HG03571 (cell line): ENCODE results near the gene EIF3CL.
A peak's percentile ranks its signal among the peaks of the same experiment; 100 is the strongest.
"Not testable (repeated sequence)": the region's sequence is repeated elsewhere in the genome, so short reads cannot be mapped to it uniquely, and the experiment has no call there.

ENCODE experiments used
- ATAC-seq: cut with Tn5 transposase; IDR thresholded peaks from one replicate; pipeline ENCODE4 v1.9.1; 2021; ENCODE audit not compliant: unreplicated experiment

EIF3CL gene, protein sequence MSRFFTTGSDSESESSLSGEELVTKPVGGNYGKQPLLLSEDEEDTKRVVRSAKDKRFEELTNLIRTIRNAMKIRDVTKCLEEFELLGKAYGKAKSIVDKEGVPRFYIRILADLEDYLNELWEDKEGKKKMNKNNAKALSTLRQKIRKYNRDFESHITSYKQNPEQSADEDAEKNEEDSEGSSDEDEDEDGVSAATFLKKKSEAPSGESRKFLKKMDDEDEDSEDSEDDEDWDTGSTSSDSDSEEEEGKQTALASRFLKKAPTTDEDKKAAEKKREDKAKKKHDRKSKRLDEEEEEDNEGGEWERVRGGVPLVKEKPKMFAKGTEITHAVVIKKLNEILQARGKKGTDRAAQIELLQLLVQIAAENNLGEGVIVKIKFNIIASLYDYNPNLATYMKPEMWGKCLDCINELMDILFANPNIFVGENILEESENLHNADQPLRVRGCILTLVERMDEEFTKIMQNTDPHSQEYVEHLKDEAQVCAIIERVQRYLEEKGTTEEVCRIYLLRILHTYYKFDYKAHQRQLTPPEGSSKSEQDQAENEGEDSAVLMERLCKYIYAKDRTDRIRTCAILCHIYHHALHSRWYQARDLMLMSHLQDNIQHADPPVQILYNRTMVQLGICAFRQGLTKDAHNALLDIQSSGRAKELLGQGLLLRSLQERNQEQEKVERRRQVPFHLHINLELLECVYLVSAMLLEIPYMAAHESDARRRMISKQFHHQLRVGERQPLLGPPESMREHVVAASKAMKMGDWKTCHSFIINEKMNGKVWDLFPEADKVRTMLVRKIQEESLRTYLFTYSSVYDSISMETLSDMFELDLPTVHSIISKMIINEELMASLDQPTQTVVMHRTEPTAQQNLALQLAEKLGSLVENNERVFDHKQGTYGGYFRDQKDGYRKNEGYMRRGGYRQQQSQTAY

DNA sequence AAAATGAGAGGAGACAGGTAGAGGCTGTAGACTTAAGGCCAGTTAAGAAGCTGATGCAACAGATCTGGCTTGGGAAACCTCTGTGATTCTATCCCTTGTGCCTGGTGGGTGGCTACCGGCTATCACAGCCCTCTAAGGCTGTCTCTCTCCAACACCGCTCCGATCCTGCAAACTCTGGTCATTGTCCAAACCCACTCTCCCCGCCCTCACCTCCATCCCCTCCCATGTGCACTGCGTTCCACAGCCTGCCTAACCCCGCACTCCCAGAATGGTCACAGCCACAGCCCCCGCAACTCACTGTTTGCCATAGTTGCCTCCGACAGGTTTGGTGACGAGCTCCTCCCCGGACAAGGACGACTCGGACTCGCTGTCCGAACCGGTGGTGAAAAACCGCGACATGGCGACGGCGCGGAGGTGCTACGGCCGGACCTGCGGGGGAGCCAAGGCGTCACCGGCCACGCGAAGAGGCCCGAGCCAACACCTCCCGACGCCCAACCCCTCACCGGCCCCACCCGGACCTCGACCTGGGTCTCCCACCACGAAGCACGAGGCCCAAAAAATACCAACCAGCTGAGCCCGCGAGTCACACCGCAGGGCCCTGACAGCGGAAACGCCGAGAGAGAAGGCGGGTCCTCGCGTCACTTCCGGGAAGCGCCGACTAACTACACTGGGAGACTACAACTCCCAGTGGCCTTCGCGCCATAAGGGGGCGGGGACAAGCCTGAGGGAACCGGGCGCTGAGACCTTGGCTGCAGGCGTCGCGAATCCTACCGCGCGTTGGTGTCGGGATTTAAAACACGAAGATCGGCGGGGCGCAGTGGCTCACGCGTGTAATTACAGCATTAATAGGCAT lies at the start of gene EIF3CL:
Gene EIF3CL, minus strand, starts transcription at position 622 of the 853 bp plus-strand sequence. Its CDS starts 223 bp downstream, at position 399.
- peak; percentile 92 for ATAC-seq

DNA sequence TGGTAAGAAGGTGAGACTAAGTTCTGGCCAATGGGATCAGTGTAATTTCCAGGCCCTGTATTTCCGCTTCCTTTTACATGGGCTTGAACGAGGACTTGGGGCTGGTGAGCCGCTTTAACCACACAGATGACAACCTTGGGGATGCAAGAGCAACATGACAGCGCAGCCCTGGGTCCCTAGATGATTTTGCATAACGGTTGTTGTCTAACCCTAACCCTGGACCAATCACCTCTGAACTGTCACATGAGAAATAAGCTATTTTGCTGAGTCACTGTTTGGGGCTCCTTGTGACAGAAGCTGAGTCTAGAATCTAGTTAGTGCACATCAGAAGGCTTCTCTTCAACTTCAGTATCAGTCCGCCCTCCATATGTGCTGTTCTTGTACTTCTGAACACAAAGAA lies 43.4 kb upstream of the EIF3CL start:
- not testable (repeated sequence) for ATAC-seq

DNA sequence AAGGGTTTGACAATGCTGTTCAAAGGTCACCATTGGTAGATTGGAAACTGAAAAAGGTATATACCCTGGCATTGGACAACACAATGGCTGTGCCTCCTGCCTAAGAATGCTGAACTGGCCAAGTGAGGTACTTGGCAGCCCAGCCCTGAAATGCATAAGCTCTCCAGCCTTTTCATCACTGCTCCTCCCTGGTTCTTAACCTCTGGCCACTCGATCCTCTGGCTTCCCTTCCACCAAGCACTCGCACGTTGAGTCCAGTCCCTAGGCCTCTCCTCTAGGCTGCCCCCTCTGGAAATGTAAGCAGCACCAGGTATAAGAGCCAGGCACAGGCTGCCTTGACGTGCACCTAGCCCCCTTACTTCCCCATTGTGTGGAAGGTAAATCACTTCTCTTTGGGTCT lies 42.7 kb upstream of the EIF3CL start:
- not testable (repeated sequence) for ATAC-seq

DNA sequence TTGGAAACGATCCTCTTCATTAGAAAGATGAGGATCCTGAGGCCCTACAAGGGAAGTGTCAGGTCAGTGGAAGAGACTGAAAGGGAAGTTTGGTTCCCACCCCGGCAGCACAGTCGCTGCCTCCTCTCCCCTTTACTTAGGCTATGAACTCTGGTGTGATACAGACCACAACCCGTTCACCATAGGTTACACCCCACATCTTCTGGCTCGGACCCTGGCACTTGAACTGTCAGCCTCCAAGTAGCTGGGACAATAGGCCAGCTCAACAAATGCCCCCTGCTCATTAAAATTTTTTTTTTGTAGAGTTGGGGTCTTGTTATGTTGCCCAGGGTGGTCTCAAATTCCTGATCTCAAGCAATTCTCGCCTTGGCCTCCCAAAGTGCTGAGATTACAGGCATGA lies 40.3 kb upstream of the EIF3CL start:
- not testable (repeated sequence) for ATAC-seq

DNA sequence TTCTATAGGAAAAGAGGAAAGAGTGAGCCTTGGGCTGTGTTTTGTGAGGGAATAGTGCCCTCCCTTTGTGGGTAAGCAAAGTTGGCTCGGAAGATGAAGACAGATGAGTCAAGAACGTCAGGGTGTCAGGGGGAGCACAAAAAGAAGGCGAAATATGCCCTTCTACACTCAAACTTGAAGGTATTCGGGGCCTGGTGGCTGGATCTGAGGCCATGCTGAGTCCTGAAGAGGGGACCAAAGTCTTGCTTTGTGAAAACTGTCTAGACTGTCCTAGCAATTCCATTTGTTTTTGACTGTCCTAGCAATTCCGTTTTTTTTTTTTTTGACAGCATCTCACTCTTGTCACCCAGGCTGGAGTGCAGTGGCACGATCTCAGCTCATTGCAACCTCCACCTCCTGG lies 35.3 kb upstream of the EIF3CL start:
- not testable (repeated sequence) for ATAC-seq

DNA sequence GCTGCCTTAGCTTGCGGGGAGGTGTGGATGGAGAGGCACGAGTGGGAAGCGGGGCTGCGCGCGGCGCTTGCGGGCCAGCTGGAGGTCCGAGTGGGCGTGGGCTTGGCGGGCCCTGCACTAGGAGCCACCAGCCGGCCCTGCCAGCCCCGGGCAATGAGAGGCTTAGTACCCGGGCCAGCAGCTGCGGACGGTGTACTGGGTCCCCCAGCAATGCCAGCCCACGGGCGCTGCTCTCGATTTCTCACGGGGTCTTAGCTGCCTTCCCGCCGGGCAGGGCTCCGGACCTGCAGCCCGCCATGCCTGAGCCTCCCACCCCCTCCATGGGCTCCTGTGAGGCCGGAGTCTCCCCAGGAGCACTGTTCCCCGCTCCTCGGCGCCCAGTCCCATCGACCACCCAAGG lies 31.7 kb upstream of the EIF3CL start:
- not testable (repeated sequence) for ATAC-seq

DNA sequence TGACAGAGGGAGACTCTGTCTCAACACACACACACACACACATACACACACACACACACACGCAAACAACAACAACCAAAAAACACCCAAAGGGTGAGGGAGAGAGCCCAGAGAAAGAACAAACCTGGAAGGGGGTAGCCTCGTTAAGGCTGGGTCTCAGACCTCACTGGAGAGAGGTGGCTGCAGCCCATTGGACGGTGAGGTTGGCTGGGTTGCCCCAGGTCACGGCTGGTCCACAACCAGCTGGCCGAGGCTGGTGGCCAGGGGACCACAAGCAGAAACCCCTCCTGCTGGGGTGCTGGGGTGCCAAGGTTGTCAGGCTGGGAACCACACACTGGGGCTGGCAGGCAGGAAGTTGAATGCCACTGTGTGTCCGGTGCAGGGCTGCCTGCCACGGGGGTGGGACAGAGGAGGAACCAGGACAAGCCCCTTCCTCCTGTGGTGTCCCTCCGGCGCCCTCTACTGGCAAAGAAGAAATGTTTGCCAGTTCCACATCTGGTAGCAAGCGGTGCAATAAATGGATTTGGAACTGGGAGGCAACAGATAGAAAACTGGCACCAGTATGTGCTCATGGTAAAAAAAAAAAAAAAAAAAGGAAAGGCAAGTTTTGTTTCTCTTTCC lies 22.5 kb upstream of the EIF3CL start:
- not testable (repeated sequence) for ATAC-seq

DNA sequence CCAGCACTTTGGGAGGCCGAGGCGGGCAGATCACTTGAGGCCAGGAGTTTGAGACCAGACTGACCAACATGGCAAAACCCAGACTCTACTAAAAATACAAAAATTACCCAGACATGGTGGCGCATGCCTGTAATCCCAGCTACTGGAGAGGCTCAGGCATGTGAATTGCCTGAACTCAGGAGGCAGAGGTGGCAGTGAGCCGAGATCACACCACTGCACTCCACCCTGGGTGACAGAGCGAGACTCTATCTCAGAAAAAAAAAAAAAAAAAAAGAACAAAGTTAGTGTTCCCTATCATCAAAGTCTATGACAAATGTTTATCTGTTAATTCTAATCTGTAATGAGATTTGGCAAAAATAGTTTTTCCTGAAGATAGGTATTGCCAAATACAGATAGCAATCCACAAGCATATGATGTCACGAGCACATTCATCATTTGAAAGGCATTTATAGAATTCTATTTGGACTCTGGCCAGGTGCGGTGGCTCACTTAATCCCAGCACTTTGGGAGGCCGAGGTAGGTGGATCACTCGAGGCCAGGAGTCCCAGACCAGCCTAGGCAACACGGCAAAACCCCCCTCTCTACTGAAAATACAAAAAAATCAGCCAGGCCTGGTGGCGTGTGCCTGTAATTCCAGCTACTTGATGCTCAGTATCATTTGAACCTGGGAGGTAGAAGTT lies 17.6 kb upstream of the EIF3CL start:
- ATAC-seq, result not testable (repeated sequence)

DNA sequence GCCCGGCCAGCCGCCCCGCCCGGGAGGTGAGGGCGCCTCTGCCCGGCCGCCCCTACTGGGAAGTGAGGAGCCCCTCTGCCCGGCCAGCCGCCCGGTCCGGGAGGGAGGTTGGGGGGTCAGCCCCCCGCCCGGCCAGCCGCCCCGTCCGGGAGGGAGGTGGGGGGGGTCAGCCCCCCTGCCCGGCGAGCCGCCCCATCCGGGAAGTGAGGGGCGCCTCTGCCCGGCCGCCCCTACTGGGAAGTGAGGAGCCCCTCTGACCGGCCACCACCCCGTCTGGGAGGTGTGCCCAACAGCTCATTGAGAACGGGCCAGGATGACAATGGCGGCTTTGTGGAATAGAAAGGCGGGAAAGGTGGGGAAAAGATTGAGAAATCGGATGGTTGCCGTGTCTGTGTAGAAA lies 13.4 kb upstream of the EIF3CL start:
- ATAC-seq, result not testable (repeated sequence)

DNA sequence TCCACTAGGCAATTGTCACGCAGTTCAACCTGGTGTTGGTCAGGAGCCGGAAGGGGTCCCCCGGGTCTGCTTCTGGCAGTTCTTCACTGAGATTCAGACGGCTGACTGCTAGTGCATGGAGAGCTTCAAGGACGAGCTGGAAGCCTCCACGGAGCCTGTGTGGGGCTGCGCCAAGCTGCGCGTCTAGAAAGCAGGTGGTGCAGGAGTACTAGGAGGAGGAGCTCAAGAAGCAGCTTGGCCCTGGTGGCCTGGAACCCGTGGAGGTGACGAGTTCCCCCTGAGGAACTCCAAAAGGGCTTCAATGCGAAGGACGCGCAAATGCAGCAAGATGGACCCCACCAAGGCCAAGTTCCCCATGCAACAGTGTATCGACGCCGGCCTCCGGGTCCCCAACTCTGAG lies 10.9 kb upstream of the EIF3CL start:
- not testable (repeated sequence) for ATAC-seq

DNA sequence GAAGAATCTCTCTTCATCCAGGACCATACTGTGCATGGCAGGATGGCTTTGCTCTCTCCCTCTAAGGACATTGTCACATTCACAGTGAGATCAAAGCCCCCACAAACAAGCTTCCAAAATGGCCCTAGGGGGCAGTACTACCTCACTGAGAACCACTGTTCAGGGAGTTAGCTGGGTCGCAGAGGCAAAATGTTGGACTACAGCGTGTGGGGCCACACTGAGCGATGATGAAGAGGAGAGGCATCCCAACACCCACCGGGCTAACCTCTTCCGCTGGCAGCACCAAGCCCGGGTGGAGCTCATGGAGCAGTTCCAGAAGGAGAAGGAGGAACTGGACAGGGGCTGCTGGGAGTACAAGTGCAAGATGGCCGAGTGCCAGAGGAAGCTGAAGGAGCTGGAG lies 9.9 kb upstream of the EIF3CL start:
- ATAC-seq, result not testable (repeated sequence)

DNA sequence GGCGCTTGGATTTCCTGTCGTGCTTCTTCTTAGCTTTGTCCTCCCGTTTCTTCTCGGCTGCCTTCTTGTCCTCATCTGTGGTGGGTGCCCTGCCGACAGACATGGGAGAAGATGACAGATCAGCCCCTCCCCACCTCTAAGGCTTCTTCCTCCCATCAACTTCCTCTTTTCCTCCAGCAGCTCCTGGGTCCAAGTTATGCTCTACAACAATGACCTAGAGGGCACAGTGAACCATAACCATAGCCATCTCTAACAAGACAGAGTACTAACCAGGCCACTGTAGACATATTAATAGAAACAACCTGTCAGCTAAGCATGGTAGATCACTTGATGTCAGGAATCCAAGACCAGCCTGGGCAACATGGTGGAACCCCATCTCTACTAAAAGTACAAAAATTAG lies 11.6 kb downstream of the EIF3CL start:
- ATAC-seq, result not testable (repeated sequence)

DNA sequence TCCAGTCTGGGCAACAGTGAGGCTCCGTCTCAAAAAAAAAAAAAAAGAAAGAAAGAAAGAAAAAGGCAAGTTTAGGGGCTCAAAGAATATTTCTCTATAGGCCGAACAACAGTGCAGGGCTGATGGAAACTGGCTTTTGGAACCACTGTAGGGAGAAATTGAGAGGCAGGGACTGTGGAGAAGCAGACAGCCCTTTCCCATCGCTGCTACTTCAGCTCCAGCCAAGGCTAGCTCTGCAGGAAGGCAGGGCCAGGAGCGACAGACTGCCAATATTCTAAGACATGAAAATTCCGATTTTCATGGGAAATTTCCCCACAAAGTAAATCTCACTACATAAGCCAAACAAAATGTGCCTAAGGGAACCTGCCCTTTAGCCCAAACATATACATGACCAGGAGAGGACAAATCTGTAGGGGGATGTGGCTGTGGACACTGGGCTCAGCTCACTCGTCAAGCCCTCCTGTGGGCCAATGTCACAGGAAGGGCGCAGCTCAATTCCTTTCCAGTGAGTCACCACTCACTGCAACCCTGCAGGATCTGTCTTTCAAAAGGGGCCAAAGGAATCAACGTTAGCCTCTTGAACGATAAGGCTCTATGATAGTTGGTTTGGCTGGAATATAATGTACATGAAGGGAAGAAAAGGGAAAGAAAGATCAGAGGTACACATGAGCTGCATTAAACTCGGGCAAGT lies 21.3 kb downstream of the EIF3CL start:
- ATAC-seq, result not testable (repeated sequence)

DNA sequence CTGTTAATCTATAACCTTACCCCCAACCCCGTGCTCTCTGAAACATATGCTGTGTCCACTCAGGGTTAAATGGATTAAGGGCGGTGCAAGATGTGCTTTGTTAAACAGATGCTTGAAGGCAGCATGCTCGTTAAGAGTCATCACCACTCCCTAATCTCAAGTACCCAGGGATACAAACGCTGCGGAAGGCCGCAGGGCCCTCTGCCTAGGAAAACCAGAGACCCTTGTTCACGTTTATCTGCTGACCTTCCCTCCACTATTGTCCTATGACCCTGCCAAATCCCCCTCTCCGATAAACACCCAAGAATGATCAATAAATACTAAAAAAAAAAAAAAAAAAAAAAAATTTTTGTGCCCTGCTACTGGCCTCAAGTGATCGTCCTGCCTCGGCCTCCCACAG lies 25.8 kb downstream of the EIF3CL start:
- ATAC-seq, result not testable (repeated sequence)

DNA sequence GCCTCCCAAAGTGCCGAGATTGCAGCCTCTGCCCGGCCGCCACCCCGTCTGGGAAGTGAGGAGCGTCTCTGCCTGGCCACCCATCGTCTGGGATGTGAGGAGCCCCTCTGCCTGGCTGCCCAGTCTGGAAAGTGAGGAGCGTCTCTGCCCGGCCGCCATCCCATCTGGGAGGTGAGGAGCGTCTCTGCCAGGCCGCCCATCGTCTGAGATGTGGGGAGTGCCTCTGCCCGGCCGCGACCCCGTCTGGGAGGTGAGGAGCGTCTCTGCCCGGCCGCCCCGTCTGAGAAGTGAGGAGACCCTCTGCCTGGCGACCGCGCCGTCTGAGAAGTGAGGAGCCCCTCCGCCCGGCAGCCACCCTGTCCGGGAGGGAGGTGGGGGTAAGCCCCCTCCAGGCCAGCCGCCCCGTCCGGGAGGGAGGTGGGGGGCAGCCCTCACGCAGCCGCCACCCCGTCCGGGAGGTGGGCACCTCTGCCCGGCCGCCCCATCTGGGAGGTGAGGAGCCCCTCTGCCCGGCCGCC lies 26.5 kb downstream of the EIF3CL start:
- not testable (repeated sequence) for ATAC-seq

DNA sequence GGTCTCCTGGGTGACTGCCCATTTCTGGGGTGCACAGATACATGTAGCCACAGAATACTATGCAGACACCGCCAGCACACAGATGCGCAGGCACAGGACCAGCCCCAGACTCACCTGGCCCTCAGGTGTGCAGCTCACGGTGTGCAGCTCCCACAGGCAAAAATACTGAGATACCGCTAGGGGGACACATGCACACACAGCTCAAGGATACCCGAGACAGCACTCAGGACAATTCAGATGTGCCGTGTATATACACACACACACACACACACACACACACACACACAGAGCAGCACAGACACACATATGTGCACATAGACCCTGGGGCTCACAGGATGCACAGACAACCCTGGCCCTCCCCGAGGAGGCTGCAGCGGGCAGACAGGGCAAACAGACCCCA lies 28.5 kb downstream of the EIF3CL start:
- not testable (repeated sequence) for ATAC-seq

DNA sequence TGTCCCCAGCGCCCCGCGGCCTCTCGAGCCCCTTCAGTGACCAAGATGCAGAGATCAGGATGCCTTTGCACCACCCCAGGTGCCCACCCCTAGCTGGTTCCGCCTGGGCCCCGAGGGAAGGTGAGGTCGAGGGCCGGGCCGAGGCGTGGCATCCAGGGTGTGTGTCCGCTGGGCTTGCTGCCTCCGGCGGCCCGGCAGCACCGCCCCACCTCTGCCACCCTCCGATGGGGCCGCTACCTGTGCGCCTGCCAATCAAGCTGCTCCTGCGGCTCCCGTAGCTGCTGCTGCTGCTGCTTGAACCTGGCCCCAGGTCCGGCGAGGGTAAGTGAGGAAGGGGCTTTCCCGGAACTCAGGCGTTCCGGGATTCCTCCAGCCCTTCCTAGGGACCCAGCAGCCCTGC lies 29.4 kb downstream of the EIF3CL start:
- ATAC-seq, result not testable (repeated sequence)

DNA sequence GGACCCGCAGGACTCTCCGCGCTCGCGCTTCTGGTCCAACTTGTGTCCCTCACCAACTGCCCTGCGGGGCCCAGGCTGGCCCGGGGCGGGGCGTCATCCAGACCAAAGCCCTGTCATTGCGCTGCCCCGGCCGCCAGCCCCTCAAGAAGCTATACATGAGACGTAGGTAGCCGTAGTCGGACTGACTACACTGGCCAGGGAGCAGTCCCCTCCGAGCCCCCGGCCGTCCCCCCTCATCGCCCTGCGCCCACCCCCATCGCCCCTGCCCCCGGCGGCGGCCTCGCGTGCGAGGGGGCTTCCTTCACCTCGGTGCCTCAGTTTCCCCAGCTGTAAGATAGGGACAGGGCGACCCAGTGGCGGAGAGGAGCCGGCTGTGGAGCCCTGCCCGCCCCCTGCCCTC lies 35.7 kb downstream of the EIF3CL start:
- ATAC-seq, result not testable (repeated sequence)
